Uterus (tissue), 4 donors: Measurements from ENCODE around the gene DNHD1. TPM values are rescaled to one million over a fixed set of nuclear protein-coding genes. Genes with fewer than 3 reads are reported as not detected.

Experiments used
- DNase-seq, 2 donors: peaks; one replicate each; pipeline ENCODE4 v3.0.0-alpha.2; 2019 to 2020
- H3K27ac ChIP-seq, 2 donors: fragments of 200-600 bp; sonication (generic); 1 replicate in 1 of 2; 2 replicates in 1 of 2; pipeline ENCODE4 v1.5.1; 2016 to 2018
- H3K27me3 ChIP-seq, 2 donors: fragments of 200-600 bp; sonication (generic); one replicate each; pipeline ENCODE4 v1.5.1; 2018 to 2019; ENCODE audit warnings: control low read depth in 1 of 2
- H3K36me3 ChIP-seq, 2 donors: fragments of 200-600 bp; sonication (generic); one replicate each; pipeline ENCODE4 v1.5.1; 2019; ENCODE audit warnings: control low read depth in 1 of 2
- H3K4me1 ChIP-seq, 2 donors: fragments of 200-600 bp; sonication (generic); one replicate each; pipeline ENCODE4 v1.5.1; 2018 to 2019; ENCODE audit warnings: control low read depth in 1 of 2
- H3K4me3 ChIP-seq, 2 donors: fragments of 200-600 bp; sonication (generic); 1 replicate in 1 of 2; 2 replicates in 1 of 2; pipeline ENCODE4 v1.5.1; 2018 to 2019; ENCODE audit warnings: mild to moderate bottlenecking in 1 of 2
- H3K9me3 ChIP-seq, 2 donors: fragments of 200-600 bp; sonication (generic); one replicate each; pipeline ENCODE4 v1.5.1; 2019; ENCODE audit warnings: control low read depth in 1 of 2
- POLR2A ChIP-seq, 2 donors: fragments of 450-650 bp; IDR thresholded peaks; one replicate each; pipeline ENCODE4 v1.6.1; 2016; ENCODE audit warnings: antibody characterized with exemption in 2 of 2, mild to moderate bottlenecking in 1 of 2, moderate library complexity in 1 of 2
- intact Hi-C: fragments of 100-400 bp; cut with DNase I; formaldehyde crosslinking; loops from one replicate; pipeline ENCODE4 v1.15.1; 2023; ENCODE audit warnings: low total_unique reads
- total RNA-seq, 4 donors: library from RNA; depleted of rRNA in 3 of 4; stranded (reverse); fragments of >200 nt in 3 of 4; gene quantifications; one replicate each; pipeline versions ENCODE4 v1.1.0 to v1.2.4, GENCODE V29; 2014 to 2023
- TF ChIP-seq, protein P1 (sequence below), 4 experiments: fragments of 200-600 bp in 2 of 4; fragments of 450-650 bp in 2 of 4; sonication (generic) in 2 of 4; IDR thresholded peaks; one replicate each; pipeline ENCODE4 v1.5.1; 2016 to 2019; ENCODE audit warnings: antibody characterized with exemption in 4 of 4, mild to moderate bottlenecking in 2 of 4, moderate library complexity in 1 of 4
- donor health status: DM: yes; HTN: yes; CAD: no.

DNHD1 gene
- total RNA-seq, 4 donors from 2014 or later: 9.4 to 32.5 (median 22.5) TPM

DNA sequence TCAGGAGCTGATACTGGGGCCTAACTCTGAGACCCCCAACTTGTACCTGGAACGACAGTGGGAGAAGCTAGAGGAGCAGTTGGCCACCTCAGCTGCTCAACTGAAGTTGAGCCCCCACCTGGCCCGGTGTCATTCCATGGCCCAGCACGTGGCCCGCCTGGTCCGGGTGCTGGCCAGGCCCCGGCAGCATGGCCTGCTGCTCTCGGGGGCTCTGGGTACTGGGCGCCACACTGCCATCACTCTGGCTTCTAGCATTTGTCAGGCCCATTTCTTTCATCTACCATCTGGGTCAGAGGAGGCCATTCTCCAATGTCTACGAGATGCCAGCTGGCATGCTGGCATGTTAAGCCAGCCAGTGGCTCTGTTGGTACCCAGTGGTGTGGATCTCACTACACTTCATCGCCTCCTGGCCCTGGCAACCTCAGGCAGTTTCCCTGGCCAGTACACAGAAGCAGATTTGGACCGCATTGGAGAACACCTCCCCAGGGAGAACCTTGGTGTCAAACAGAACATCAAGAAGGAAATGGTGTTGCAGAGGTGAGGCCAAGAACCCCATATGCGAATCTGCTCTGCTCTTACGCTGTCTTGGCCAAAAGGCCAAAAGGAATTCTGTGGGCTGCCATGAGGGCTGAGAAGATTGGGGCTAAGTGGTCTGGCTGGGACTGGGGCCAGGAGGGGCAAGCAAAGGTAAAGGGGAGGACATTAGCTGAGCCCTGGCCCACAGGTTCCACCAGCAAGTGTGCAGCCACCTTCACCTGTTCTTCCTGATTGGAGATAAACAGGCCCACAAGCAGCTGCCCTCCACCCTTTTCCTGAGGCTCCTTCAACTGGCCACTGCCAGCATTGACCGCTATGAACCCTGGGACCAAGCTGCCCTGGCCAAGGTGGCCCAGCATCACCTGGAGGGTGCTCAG lies 60.9 kb downstream of the DNHD1 start:
- H3K4me3 ChIP-seq: no peak overlapping the region
- H3K27ac ChIP-seq: no peak overlapping the region
- no peaks in the 10 kb centered on the region for H3K9me3 ChIP-seq
- no peaks in the 10 kb centered on the region for H3K36me3 ChIP-seq
- no peaks in the 10 kb centered on the region for H3K27me3 ChIP-seq
- intact Hi-C loops: no loop called here
- no peak for DNase-seq
- TF ChIP-seq, protein P1, sequence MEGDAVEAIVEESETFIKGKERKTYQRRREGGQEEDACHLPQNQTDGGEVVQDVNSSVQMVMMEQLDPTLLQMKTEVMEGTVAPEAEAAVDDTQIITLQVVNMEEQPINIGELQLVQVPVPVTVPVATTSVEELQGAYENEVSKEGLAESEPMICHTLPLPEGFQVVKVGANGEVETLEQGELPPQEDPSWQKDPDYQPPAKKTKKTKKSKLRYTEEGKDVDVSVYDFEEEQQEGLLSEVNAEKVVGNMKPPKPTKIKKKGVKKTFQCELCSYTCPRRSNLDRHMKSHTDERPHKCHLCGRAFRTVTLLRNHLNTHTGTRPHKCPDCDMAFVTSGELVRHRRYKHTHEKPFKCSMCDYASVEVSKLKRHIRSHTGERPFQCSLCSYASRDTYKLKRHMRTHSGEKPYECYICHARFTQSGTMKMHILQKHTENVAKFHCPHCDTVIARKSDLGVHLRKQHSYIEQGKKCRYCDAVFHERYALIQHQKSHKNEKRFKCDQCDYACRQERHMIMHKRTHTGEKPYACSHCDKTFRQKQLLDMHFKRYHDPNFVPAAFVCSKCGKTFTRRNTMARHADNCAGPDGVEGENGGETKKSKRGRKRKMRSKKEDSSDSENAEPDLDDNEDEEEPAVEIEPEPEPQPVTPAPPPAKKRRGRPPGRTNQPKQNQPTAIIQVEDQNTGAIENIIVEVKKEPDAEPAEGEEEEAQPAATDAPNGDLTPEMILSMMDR (IDR thresholded peaks at IDR 0.05): no peak
- no peak for TF ChIP-seq POLR2A (IDR thresholded peaks at IDR 0.05)
- peaks cover 0 to under 1% of the 10 kb centered on the region in 2 donors for H3K4me1 ChIP-seq

DNA sequence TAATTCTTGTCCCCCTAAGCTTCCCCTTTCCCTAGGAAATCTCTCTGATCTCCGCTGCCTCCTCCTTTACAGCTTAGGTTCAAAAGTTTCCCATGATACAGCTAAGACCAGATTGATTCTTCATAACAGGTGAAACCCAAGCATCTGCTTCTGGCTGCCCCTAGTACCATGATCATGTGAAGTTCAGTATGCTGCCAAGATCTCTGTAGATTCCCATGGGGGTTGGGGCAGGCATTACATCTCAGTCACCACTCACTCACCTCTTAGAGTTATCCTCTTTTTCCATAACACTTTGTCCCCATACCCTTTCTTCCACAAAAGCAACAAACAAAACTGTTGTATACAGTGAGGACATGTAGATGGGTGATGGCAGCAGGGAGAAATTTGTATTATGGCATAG lies 62.3 kb downstream of the DNHD1 start:
- intact Hi-C loops: no loop called here
- Histone ChIP-seq H3K4me1 (no peaks in the 10 kb centered on the region), H3K36me3 (no peaks in the 10 kb centered on the region), H3K27ac (no peak overlapping the region), H3K4me3 (no peak overlapping the region), H3K27me3 (no peaks in the 10 kb centered on the region), H3K9me3 (no peaks in the 10 kb centered on the region)
- no peak for DNase-seq
- TF ChIP-seq, protein P1 (IDR thresholded peaks at IDR 0.05): no peak
- no peak for TF ChIP-seq POLR2A (IDR thresholded peaks at IDR 0.05)

DNA sequence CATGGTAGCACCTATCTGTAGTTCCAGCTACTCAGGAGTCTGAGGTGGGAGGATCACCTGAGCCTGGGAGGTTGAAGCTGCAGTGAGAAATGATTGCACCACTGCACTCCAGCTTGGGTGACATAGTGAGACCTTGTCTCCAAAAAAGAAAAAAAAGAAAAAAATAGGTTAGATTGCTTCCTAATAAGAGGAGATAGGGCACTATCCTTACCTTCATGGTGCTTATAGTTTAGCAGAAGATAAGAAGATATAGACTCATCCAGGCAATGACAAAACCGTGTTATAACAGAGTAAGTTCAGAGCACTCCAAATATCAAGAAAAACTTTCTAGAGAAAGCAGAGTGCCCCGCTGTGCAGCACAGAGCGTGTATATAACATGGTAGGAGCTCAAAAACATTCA lies 64.2 kb downstream of the DNHD1 start:
- no peak overlapping the region for H3K27ac ChIP-seq
- H3K36me3 ChIP-seq: no peaks in the 10 kb centered on the region
- intact Hi-C loops: no loop called here
- no peaks in the 10 kb centered on the region for H3K27me3 ChIP-seq
- no peak overlapping the region for H3K4me3 ChIP-seq
- no peaks in the 10 kb centered on the region for H3K9me3 ChIP-seq
- TF ChIP-seq POLR2A (IDR thresholded peaks at IDR 0.05): no peak
- TF ChIP-seq, protein P1 (IDR thresholded peaks at IDR 0.05): no peak
- no peak for DNase-seq
- no peaks in the 10 kb centered on the region for H3K4me1 ChIP-seq

DNA sequence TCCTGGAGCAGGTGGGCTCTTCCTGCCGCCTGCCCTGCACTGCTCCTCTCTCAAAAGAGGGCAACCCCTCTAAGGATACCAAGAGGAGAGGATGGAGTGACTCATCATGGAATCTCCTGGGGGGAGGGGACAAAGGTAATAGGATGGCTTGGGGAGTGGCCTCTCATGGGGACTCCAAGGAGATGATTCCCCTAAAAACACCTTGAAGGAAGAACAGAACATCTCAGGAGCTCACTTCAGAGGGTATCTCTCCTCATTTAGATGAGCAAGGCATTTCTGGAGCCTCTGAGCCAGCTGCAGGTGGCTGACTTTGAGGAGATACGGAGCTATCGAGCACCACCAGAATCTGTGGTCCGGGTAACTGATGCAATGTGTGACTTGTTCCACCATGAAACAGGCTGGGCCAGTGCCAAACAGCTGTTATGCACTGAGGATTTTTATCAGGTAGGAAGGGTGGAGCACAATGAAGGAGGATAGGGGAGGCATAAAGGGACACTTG lies 66.1 kb downstream of the DNHD1 start:
- Histone ChIP-seq H3K27ac (no peak overlapping the region), H3K27me3 (no peaks in the 10 kb centered on the region), H3K9me3 (no peaks in the 10 kb centered on the region), H3K4me1 (no peaks in the 10 kb centered on the region), H3K36me3 (no peaks in the 10 kb centered on the region), H3K4me3 (no peak overlapping the region)
- intact Hi-C loops: no loop called here
- TF ChIP-seq, protein P1 (IDR thresholded peaks at IDR 0.05): no peak
- no peak for TF ChIP-seq POLR2A (IDR thresholded peaks at IDR 0.05)
- no peak for DNase-seq

GRCh38 chr11:6563667-6564066 lies 66.6 kb downstream of the DNHD1 start:
- no peak for DNase-seq
- Histone ChIP-seq H3K27ac (no peak overlapping the region), H3K36me3 (no peaks in the 10 kb centered on the region), H3K9me3 (no peaks in the 10 kb centered on the region), H3K27me3 (no peaks in the 10 kb centered on the region), H3K4me1 (no peaks in the 10 kb centered on the region), H3K4me3 (no peak overlapping the region)
- TF ChIP-seq POLR2A (IDR thresholded peaks at IDR 0.05): no peak
- TF ChIP-seq, protein P1 (IDR thresholded peaks at IDR 0.05): no peak
- intact Hi-C loops: no loop called here
